Endothelial cell of umbilical vein (primary cell): Measurements from ENCODE around the gene FBN2. TPM values are rescaled to one million over a fixed set of nuclear protein-coding genes. Genes with fewer than 3 reads are reported as not detected.

Experiments used
- BruUV-seq: library from RNA; stranded (reverse); fragments of 400-500 nt; replicated peaks from 2 replicates; lab custom pipeline; 2021; lab: Mats Ljungman, UMichigan
- CTCF ChIA-PET: fragments of 300-600, 350-600 bp; sonication (Branson Sonifier 250); formaldehyde crosslinking; loops from one replicate; lab custom pipeline; 2021; ENCODE audit warnings: antibody characterized with exemption, inconsistent platforms; lab: Charles Lee
- POLR2A ChIA-PET: fragments of 300-600, 350-600 bp; sonication (Branson Sonifier 250); formaldehyde crosslinking; loops from one replicate; lab custom pipeline; 2021; ENCODE audit warnings: antibody characterized with exemption, inconsistent platforms; lab: Charles Lee
- DNase-seq: peaks from one replicate; pipeline ENCODE4 v3.0.0-alpha.2; 2011; ENCODE audit warnings: low read depth, low spot score
- FAIRE-seq: peaks from 2 replicates; lab custom pipeline; 2011; peaks lifted over from hg19 to GRCh38; lab: Jason Lieb, UNC
- H2AFZ ChIP-seq: 2 replicates; pipeline ENCODE4 v1.6.0; 2012; ENCODE audit warnings: low read depth, low read length, control low read depth, inconsistent platforms
- H3K27ac ChIP-seq: 2 replicates; pipeline ENCODE4 v1.5.1; 2011; ENCODE audit warnings: low read depth, mild to moderate bottlenecking, control low read depth, low read length, moderate library complexity; ENCODE audit not compliant: insufficient read depth
- H3K27me3 ChIP-seq, 2 experiments: 2 replicates each; pipeline versions ENCODE4 v1.6.0 to v1.6.1; 2011; ENCODE audit warnings: low read length in 2 of 2, mixed read lengths in 1 of 2; ENCODE audit not compliant: control insufficient read depth in 2 of 2, insufficient read depth in 2 of 2
- H3K36me3 ChIP-seq, 2 experiments: 2 replicates in 1 of 2; 3 replicates in 1 of 2; pipeline ENCODE4 v1.5.1; 2011; ENCODE audit warnings: low read length in 2 of 2, mild to moderate bottlenecking in 1 of 2, moderate library complexity in 1 of 2; ENCODE audit not compliant: control insufficient read depth in 2 of 2, insufficient read depth in 2 of 2; ENCODE audit errors: extremely low read depth in 1 of 2
- H3K4me1 ChIP-seq: 3 replicates; pipeline ENCODE4 v1.5.1; 2011; ENCODE audit warnings: mild to moderate bottlenecking, low read length; ENCODE audit not compliant: control insufficient read depth, insufficient read depth; ENCODE audit errors: extremely low read depth
- H3K4me2 ChIP-seq: 2 replicates; pipeline ENCODE4 v1.6.1; 2011; ENCODE audit warnings: low read length, control low read depth, mixed read lengths; ENCODE audit not compliant: insufficient read depth
- H3K4me3 ChIP-seq, 3 experiments: fragments of 200-600 bp in 1 of 3; sonication (generic), shearing (Covaris generic) in 1 of 3; replicated peaks in 1 of 3; 2 replicates each; pipeline ENCODE4 v1.5.1; 2011 to 2016; ENCODE audit warnings: control low read depth in 3 of 3, low read length in 3 of 3, mild to moderate bottlenecking in 2 of 3, inconsistent platforms in 1 of 3, low read depth in 1 of 3, moderate library complexity in 1 of 3; ENCODE audit not compliant: insufficient read depth in 1 of 3
- H3K79me2 ChIP-seq: 2 replicates; pipeline ENCODE4 v1.6.0; 2012; ENCODE audit warnings: low read length, inconsistent platforms; ENCODE audit not compliant: control insufficient read depth, insufficient read depth
- H3K9ac ChIP-seq: replicated peaks from 2 replicates; pipeline ENCODE3; 2011; ENCODE audit warnings: low read length, control low read depth; ENCODE audit not compliant: insufficient read depth; ENCODE audit errors: extremely low read depth
- H3K9me1 ChIP-seq: replicated peaks from 3 replicates; pipeline ENCODE4 v1.6.0; 2011; ENCODE audit warnings: mild to moderate bottlenecking, low read length; ENCODE audit not compliant: control insufficient read depth, insufficient read depth; ENCODE audit errors: extremely low read depth
- H3K9me3 ChIP-seq: replicated peaks from 2 replicates; pipeline ENCODE4 v1.5.1; 2012; ENCODE audit warnings: low read length, inconsistent platforms; ENCODE audit not compliant: control insufficient read depth, insufficient read depth
- H4K20me1 ChIP-seq: replicated peaks from 2 replicates; pipeline ENCODE3; 2011; ENCODE audit warnings: mild to moderate bottlenecking, low read length; ENCODE audit not compliant: control insufficient read depth, insufficient read depth; ENCODE audit errors: extremely low read depth
- EZH2 ChIP-seq: IDR thresholded peaks from 2 replicates; pipeline ENCODE4 v1.6.1; 2012; ENCODE audit warnings: borderline replicate concordance, low read depth, mild to moderate bottlenecking, moderate library complexity, low read length, inconsistent platforms; ENCODE audit not compliant: severe bottlenecking
- FOS ChIP-seq: IDR thresholded peaks from 2 replicates; pipeline ENCODE4 v1.6.1; 2011; ENCODE audit warnings: mild to moderate bottlenecking, low read length, moderate library complexity, borderline replicate concordance; ENCODE audit not compliant: insufficient read depth
- GATA2 ChIP-seq: IDR thresholded peaks from 2 replicates; pipeline ENCODE4 v1.7.0; 2011; ENCODE audit warnings: low read depth, mild to moderate bottlenecking, moderate library complexity, mixed read lengths, low read length; ENCODE audit not compliant: insufficient read length, insufficient read depth
- JUN ChIP-seq: IDR thresholded peaks from 2 replicates; pipeline ENCODE4 v1.6.1; 2011; ENCODE audit warnings: borderline replicate concordance, low read depth; ENCODE audit not compliant: insufficient read length, insufficient read depth
- MAX ChIP-seq: IDR thresholded peaks from 2 replicates; pipeline ENCODE4 v1.6.1; 2011; ENCODE audit not compliant: insufficient read depth, insufficient read length
- MYC ChIP-seq: IDR thresholded peaks from one replicate; pipeline ENCODE4 v1.6.1; 2011; ENCODE audit warnings: mild to moderate bottlenecking, low read depth, low read length
- POLR2A ChIP-seq: IDR thresholded peaks from 2 replicates; pipeline ENCODE4 v1.6.1; 2012; ENCODE audit warnings: low read depth, mild to moderate bottlenecking, control low read depth, low read length
- POLR2AphosphoS5 ChIP-seq: IDR thresholded peaks from 2 replicates; pipeline ENCODE4 v1.6.1; 2012; ENCODE audit warnings: low read depth, mild to moderate bottlenecking, control low read depth, low read length, moderate library complexity; ENCODE audit not compliant: insufficient read depth
- dilution Hi-C: fragments of 300-500 bp; cut with MboI; formaldehyde crosslinking; loops from one replicate; pipeline ENCODE4 v1.15.0; 2019; ENCODE audit warnings: low sequenced_read_pairs; ENCODE audit not compliant: extremely low pct_ligation_motif_present
- intact Hi-C: fragments of 100-400 bp; cut with micrococcal nuclease; formaldehyde crosslinking; loops from one replicate; pipeline ENCODE4 v1.10.0; 2022
- polyA plus RNA-seq, 4 experiments: library from polyadenylated mRNA; depleted of rRNA in 3 of 4; stranded (reverse) in 3 of 4; unstranded in 1 of 4; fragments of >200 nt; gene quantifications; 2 replicates each; pipeline versions ENCODE4 v1.2.1 to v1.2.3, GENCODE V29; 2011 to 2012; ENCODE audit warnings: missing spikeins in 1 of 4
- total RNA-seq: library from RNA; stranded (reverse); gene quantifications from 2 replicates; pipeline ENCODE4 v1.2.3, GENCODE V29; 2021
- TF ChIP-seq, protein P1 (sequence below), 2 donors: IDR thresholded peaks; 1 replicate in 1 of 2; 2 replicates in 1 of 2; pipeline ENCODE4 v1.5.1; 2011; ENCODE audit warnings: low read length in 2 of 2, mild to moderate bottlenecking in 2 of 2, moderate library complexity in 2 of 2, control low read depth in 1 of 2, inconsistent platforms in 1 of 2, low read depth in 1 of 2; ENCODE audit not compliant: insufficient read depth in 1 of 2; ENCODE audit errors: extremely low read depth in 1 of 2

FBN2 gene
- total and polyA plus RNA-seq, 2 donors (not counting 3 experiments of a cell fraction or from before 2014, with no cell fraction given): 21.8 to 57.4 TPM

DNA sequence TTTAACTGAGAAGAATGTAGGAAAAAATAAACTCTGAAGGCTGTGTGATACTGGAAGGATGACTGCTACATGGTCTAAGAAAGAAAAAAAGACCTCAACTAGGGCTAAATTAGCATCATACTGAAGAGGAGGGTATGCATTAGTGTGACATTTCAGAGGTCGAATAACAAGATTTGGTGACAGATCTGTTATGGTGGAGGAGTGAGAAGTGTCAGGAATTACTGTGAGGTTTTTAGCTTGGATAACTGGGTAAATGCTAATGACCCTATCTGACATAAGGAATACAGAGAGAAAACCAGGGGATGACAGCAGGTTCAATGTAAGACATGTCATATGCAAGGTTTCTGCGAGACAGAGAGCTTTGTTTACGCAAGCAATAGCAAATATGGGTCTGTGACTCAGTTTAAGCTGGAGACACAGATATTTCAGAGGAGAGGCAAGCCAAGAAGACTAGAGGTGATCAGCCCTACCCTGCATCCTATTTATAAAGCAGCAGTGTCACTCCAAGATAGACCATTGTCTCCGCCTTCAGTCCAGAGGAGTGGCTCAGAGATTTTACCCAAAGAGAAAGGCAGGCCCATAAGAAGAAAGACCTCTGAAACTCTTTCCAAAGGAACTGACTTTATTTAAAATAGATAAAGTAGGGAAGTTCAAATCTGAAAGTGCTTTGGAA, 44.3 kb downstream of the FBN2 start:
- dilution Hi-C loops (no loop called here), intact Hi-C loops (no loop called here)
- DNase-seq (no peak), FAIRE-seq (no peak)
- peaks cover 7% of the 10 kb centered on the region for H3K4me1 ChIP-seq
- H3K9me3 ChIP-seq: no peaks in the 10 kb centered on the region
- BruUV-seq: no TSS peak
- no peak for TF ChIP-seq FOS
- TF ChIP-seq GATA2: no peak
- TF ChIP-seq JUN: no peak
- no peak for TF ChIP-seq MAX
- no peak for TF ChIP-seq POLR2AphosphoS5
- no peak for TF ChIP-seq MYC
- no peak for TF ChIP-seq POLR2A
- no peak for TF ChIP-seq EZH2
- TF ChIP-seq, protein P1, sequence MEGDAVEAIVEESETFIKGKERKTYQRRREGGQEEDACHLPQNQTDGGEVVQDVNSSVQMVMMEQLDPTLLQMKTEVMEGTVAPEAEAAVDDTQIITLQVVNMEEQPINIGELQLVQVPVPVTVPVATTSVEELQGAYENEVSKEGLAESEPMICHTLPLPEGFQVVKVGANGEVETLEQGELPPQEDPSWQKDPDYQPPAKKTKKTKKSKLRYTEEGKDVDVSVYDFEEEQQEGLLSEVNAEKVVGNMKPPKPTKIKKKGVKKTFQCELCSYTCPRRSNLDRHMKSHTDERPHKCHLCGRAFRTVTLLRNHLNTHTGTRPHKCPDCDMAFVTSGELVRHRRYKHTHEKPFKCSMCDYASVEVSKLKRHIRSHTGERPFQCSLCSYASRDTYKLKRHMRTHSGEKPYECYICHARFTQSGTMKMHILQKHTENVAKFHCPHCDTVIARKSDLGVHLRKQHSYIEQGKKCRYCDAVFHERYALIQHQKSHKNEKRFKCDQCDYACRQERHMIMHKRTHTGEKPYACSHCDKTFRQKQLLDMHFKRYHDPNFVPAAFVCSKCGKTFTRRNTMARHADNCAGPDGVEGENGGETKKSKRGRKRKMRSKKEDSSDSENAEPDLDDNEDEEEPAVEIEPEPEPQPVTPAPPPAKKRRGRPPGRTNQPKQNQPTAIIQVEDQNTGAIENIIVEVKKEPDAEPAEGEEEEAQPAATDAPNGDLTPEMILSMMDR (IDR thresholded peaks at IDR 0.05; ENCODE audit: extremely low read depth in 1 of 2, insufficient read depth in 1 of 2, low read depth in 1 of 2, low read length in 2 of 2): no peak
- H2AFZ ChIP-seq: no peak overlapping the region
- H3K4me2 ChIP-seq: no peak overlapping the region
- no peaks in the 10 kb centered on the region for H3K36me3 ChIP-seq
- CTCF ChIA-PET: no interaction called here
- H3K9me1 ChIP-seq: no peaks in the 10 kb centered on the region
- H3K27me3 ChIP-seq: no peaks in the 10 kb centered on the region
- H3K4me3 ChIP-seq: no peak overlapping the region
- H3K27ac ChIP-seq: no peak overlapping the region
- H3K79me2 ChIP-seq: no peaks in the 10 kb centered on the region
- no peak overlapping the region for H3K9ac ChIP-seq
- no peaks in the 10 kb centered on the region for H4K20me1 ChIP-seq
- POLR2A ChIA-PET: no interaction called here
